ENCODE measurements around the gene SOHLH1.

SOHLH1 gene

DNA sequence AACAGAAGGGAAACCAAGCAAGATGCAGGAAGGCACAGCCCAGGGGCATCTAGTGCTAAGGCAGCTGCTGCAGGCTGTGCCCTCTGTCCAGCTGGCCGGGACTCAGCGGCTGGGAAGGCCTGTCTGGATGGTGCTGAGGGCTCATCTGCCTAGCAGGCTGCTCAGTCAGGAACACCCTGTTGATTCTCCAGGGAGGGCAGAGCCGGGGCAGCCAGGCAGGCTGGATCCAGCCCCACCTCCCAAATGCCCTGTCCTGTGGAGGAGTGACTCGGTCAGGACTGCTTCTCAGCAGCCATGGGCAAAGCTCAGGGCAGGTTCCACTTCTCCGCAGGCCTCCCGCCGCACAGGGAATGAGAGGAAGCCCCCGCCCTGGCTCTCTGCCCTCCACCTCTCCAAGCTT lies 44.0 kb downstream of the SOHLH1 start:
- no peak for DNase-seq

DNA sequence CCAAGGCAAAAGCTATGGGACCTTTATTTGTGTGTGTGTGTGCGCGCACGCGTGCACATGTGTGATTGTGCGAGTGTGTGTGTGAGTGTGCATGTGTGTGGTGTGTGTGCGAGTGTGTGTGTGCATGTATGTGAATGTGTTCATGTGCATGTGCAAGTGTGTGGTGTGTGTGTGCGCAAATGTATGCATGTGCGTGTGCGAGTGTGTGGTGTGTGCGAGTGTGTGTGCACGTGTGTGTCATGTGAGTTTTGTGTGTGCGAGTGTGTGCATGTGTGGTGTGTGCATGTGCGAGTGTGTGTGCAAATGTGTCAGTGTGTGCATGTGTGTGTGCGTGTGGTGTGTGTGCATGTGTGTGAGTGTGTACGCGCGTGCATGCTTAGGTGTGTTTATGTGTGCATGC lies 48.9 kb downstream of the SOHLH1 start:
- no peak for DNase-seq

DNA sequence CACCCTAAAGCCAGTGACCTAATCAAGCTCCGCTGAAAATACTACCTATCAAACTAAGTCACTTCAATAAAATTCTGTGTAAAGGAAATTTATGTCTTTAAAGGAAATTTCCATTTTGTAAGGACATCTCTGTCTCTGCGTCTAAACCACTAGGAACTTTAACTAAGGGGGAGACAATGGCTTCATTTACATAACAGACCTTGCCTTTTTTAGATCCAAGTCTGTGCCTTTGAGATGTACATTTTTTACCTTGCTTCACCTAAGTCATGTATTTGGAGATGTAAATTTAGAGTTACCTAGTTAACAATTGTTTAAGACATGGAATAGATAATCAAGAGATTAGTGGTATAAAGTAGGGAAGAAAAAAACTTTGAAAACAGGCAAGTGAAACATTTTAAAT lies 49.8 kb downstream of the SOHLH1 start:
- no peak for DNase-seq

DNA sequence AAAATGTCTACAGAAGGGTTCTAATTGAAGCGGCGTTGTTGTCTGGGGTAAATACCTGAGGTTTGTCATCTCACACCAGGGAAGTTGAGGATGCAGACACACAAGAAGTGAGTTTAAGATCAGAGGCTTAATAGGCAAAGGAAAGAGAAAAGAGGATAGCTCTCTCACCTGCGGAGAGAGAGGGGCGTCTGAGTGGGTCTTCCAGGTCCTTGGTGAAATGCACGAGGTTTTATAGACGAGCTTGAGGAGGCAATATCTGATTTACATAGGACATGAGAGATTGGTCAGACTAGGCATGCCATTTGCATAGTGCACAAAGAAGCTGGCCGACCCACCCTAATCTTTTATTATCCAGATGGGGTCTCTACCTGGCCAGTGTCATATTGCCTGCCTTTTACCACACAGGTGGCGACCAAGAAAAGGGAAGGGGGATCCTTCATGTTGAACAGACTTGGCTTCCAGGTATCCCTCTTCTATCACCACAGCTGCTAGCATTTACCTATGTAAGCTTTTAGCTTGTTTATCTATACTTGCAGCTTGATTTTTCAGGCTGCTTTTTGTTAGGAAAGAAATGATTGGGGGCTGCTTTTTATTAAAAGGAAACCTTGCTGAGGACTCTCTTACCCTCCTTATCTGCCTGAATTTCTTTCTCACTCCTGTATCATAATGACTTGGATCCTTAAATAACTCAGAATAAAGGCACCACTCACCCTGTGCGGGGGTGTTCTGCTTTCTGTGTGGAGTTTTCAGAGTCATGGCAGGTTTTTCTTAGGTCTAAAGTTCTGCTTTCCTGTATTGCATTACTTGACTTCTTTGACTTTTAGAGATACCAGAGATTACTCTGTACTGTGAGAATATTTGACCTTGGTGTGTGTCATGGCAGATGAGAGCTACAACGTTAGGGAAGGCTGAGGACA lies 50.5 kb downstream of the SOHLH1 start:
- DNase-seq, result no peak

DNA sequence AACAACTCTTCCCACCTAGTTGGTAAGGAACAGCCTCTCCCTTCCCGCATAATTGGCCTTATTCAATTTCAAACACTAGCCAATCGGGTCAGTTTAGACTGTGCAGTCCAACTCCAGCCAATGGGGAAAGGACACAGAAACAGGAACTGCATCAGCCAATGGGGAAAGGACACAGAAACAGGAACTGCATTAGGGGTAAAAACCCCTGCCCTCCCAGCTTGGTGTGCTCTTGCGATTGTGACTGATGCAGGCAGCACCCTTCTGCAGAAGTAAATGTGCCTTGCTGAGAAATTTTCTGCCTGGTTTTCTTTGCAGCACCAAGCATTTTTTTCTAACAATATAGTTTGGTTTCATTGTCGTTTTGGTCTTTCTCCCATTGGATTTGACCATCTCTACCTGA lies 51.4 kb downstream of the SOHLH1 start:
- DNase-seq, result no peak

DNA sequence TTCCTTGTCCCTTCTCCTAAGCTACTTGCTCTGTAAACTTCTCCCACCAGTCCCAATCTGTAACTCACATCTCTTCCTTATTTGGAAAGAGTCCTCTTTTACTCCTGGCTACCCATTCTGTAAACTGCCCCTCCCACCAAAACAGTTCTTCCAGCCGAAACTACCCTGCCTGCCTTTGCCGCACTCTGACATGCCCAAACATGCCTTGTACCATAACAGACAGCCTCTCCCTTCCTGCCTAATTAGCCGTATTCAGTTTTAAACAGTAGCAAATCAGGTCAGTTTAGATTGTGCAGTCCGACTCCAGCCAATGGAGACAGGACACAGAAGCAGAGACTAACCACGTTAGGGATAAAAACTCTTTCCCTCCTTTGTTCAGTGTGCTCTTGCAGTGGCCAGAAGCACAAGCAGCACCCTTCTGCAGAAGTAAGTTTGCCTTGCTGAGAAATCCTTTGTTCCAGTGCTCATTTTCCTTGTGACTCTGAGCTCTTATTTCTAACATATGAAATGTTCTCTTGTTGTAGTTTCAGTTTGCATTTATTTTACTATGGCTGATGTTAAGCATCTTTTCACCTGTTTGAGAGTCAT lies 54.6 kb downstream of the SOHLH1 start:
- no peak for DNase-seq
